Osteoblast (primary cell): Measurements from ENCODE around the gene CEPT1. TPM values are rescaled to one million over a fixed set of nuclear protein-coding genes. Genes with fewer than 3 reads are reported as not detected.

Source experiments
- DNase-seq: peaks from one replicate; pipeline ENCODE4 v3.0.0; 2011; ENCODE audit warnings: low spot score, mixed read lengths; ENCODE audit not compliant: insufficient read length; ENCODE audit errors: missing footprints
- H2AFZ ChIP-seq: 2 replicates; pipeline ENCODE4 v1.6.0; 2011; ENCODE audit warnings: mild to moderate bottlenecking, low read length
- H3K27ac ChIP-seq: 2 replicates; pipeline ENCODE4 v1.5.1; 2011; ENCODE audit warnings: mild to moderate bottlenecking, low read depth, low read length, moderate library complexity
- H3K27me3 ChIP-seq: 2 replicates; pipeline ENCODE4 v1.6.0; 2012; ENCODE audit warnings: mild to moderate bottlenecking, control low read depth, inconsistent platforms, low read length, moderate library complexity; ENCODE audit not compliant: insufficient read depth
- H3K36me3 ChIP-seq: 2 replicates; pipeline ENCODE4 v1.5.1; 2011; ENCODE audit warnings: mild to moderate bottlenecking, low read length, control low read depth, moderate library complexity; ENCODE audit not compliant: insufficient read depth
- H3K4me1 ChIP-seq: 2 replicates; pipeline ENCODE4 v1.5.1; 2011; ENCODE audit warnings: mild to moderate bottlenecking, low read length, control low read depth, moderate library complexity; ENCODE audit not compliant: insufficient read depth
- H3K4me2 ChIP-seq: 2 replicates; pipeline ENCODE4 v1.6.0; 2011; ENCODE audit warnings: mild to moderate bottlenecking, low read length; ENCODE audit not compliant: insufficient read depth
- H3K4me3 ChIP-seq: fragments of 200-600 bp; sonication (generic); 3 replicates; pipeline ENCODE4 v1.5.1; 2012; ENCODE audit warnings: mild to moderate bottlenecking, low read length, inconsistent platforms; ENCODE audit not compliant: insufficient read depth
- H3K79me2 ChIP-seq: 2 replicates; pipeline ENCODE4 v1.6.0; 2012; ENCODE audit warnings: mild to moderate bottlenecking, low read length, control low read depth, inconsistent platforms; ENCODE audit not compliant: insufficient read depth
- H3K9me3 ChIP-seq: 2 replicates; pipeline ENCODE4 v1.5.1; 2011; ENCODE audit warnings: low read depth, low read length, control low read depth
- H4K20me1 ChIP-seq: 2 replicates; pipeline ENCODE4 v1.6.0; 2012; ENCODE audit warnings: mild to moderate bottlenecking, low read length, control low read depth; ENCODE audit not compliant: insufficient read depth
- total RNA-seq: library from RNA; depleted of rRNA; stranded (reverse); fragments of >200 nt; gene quantifications from 2 replicates; pipeline ENCODE4 v1.2.3, GENCODE V29; 2012
- TF ChIP-seq, protein P1 (sequence below): IDR thresholded peaks from 2 replicates; pipeline ENCODE4 v1.5.1; 2011; ENCODE audit warnings: mild to moderate bottlenecking, low read depth, low read length, moderate library complexity; ENCODE audit errors: extremely low read depth

CEPT1 gene
- total RNA-seq, 1 donor: 37.3 TPM

DNA sequence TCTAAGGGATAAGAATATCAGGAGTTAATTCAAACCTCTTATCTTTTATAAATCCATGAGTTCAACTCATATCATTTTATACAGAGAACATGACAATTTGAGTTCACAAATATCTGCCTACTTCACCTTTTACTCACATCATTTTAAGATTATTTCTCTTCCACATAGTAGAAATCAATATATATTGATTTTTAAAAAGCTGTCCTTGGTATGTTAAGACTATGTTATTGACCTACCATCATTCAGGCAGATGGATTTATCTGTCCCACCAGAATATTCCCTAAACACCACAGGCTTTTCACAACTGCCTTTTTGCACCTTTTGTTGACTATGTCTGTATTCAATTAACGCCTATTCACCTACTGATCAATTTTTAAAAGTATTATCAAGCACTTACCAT lies 13.7 kb upstream of the CEPT1 start:
- Histone ChIP-seq H3K9me3 (no peaks in the 10 kb centered on the region), H3K27ac (no peak overlapping the region), H3K27me3 (no peaks in the 10 kb centered on the region), H3K4me3 (no peak overlapping the region), H3K4me2 (no peak overlapping the region), H4K20me1 (no peaks in the 10 kb centered on the region), H3K79me2 (no peaks in the 10 kb centered on the region), H3K4me1 (no peaks in the 10 kb centered on the region), H2AFZ (no peak overlapping the region), H3K36me3 (peaks cover 34% of the 10 kb centered on the region)
- DNase-seq: no peak
- TF ChIP-seq, protein P1, sequence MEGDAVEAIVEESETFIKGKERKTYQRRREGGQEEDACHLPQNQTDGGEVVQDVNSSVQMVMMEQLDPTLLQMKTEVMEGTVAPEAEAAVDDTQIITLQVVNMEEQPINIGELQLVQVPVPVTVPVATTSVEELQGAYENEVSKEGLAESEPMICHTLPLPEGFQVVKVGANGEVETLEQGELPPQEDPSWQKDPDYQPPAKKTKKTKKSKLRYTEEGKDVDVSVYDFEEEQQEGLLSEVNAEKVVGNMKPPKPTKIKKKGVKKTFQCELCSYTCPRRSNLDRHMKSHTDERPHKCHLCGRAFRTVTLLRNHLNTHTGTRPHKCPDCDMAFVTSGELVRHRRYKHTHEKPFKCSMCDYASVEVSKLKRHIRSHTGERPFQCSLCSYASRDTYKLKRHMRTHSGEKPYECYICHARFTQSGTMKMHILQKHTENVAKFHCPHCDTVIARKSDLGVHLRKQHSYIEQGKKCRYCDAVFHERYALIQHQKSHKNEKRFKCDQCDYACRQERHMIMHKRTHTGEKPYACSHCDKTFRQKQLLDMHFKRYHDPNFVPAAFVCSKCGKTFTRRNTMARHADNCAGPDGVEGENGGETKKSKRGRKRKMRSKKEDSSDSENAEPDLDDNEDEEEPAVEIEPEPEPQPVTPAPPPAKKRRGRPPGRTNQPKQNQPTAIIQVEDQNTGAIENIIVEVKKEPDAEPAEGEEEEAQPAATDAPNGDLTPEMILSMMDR: no peak

DNA sequence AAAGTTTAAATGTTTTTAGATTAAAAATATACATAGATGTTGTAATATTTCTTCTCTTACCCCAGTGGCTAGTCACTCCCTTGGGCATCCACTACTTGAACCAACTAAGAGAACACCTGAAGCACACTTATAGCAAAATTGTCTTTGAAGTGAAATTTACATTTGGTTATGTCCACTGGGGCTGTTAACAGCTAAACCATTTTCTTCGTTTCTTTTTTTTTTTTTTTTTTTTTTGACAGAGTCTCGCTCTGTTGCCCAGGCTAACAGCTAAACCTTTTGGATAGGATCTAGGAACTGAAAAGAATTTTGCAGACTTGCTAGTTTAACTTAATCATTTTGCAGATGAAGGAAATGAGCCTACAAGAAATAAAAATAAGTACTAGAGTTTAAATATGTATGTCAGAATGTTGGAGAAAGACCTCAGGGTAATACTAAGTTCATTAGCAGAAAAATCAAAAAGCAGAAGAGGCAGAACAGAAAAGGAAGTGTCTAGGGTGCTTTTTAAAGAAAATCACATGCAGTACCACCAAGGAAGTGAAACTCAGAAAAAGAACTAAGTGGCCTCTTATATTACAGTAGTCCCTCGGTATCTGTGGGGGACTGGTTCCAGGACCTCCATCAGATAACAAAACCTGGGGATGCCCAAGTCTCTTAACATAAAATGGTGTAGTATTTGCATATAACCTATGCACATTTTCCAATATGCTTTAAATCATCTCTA lies 11.9 kb upstream of the CEPT1 start:
- no peak overlapping the region for H3K27ac ChIP-seq
- TF ChIP-seq, protein P1: no peak
- DNase-seq: no peak
- H2AFZ ChIP-seq: no peak overlapping the region
- no peaks in the 10 kb centered on the region for H3K9me3 ChIP-seq
- no peaks in the 10 kb centered on the region for H3K79me2 ChIP-seq
- no peak overlapping the region for H3K4me2 ChIP-seq
- peaks cover 33% of the 10 kb centered on the region for H3K36me3 ChIP-seq
- H4K20me1 ChIP-seq: no peaks in the 10 kb centered on the region
- H3K4me1 ChIP-seq: no peaks in the 10 kb centered on the region
- H3K4me3 ChIP-seq: no peak overlapping the region
- H3K27me3 ChIP-seq: no peaks in the 10 kb centered on the region

DNA sequence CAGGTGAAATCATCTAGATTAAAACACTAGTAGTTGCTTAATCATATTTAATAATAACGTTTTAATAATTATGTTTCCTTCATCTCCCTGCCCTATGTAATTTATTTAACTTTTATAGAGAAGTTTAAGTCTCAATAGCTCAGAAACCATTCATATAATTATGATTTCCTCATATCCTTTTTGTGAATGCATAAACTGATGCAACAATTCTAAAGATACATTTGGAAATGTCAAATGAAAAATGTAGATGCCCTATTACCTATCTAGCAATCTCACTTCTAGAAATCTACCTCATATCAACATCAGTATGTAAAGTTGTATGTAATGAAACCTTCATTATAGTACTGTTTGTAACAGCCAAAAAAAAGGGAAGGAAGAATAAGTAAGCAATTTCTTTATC lies 10.6 kb upstream of the CEPT1 start:
- Histone ChIP-seq H3K27ac (no peak overlapping the region), H3K79me2 (no peaks in the 10 kb centered on the region), H3K9me3 (no peaks in the 10 kb centered on the region), H3K36me3 (peaks cover 30% of the 10 kb centered on the region), H3K4me3 (no peak overlapping the region), H2AFZ (no peak overlapping the region), H3K4me2 (no peak overlapping the region), H4K20me1 (no peaks in the 10 kb centered on the region), H3K4me1 (no peaks in the 10 kb centered on the region), H3K27me3 (no peaks in the 10 kb centered on the region)
- TF ChIP-seq, protein P1: no peak
- DNase-seq: no peak

DNA sequence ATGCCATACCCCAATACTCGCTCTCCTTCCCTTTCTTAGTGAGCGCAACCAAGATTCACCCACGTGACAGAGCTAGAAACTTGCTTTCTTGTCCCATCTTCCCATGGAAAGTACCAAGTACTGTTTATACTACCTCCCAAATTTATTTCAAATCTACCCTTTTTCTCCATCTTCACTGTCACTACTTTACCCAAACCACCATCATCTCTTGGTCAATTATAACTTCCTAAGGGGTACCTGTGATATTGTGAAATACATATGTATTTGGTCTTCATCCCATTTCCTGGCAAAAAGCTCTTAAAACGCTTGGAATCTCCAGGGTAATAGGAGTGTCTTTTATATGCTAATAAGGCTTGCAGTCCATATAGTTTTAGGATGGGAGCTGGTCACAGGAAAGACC lies 8.3 kb upstream of the CEPT1 start:
- no peak overlapping the region for H3K4me2 ChIP-seq
- peaks cover 25% of the 10 kb centered on the region for H3K36me3 ChIP-seq
- no peak overlapping the region for H3K27ac ChIP-seq
- H3K4me1 ChIP-seq: peaks cover 2% of the 10 kb centered on the region
- TF ChIP-seq, protein P1: no peak
- no peaks in the 10 kb centered on the region for H3K27me3 ChIP-seq
- no peak overlapping the region for H3K4me3 ChIP-seq
- no peak overlapping the region for H2AFZ ChIP-seq
- no peaks in the 10 kb centered on the region for H3K9me3 ChIP-seq
- no peak for DNase-seq
- no peaks in the 10 kb centered on the region for H3K79me2 ChIP-seq
- no peaks in the 10 kb centered on the region for H4K20me1 ChIP-seq
